Measurements from ENCODE around the gene PSMC5.
"Not testable (repeated sequence)": the region's sequence is repeated elsewhere in the genome, so short reads cannot be mapped to it uniquely, and the experiment has no call there.

The PSMC5 gene

GRCh38 chr17:63874061-63874626 is 46.9 kb downstream of the PSMC5 start:
- not testable (repeated sequence) for H2BK12ac ChIP-seq (ENCODE audit: low read length in 2 of 2); H2BK15ac ChIP-seq (ENCODE audit: low read depth, poor library complexity, severe bottlenecking); H3K4ac ChIP-seq (ENCODE audit: low read depth in 1 of 2, low read length in 2 of 2); H3K14ac ChIP-seq (ENCODE audit: low read length in 2 of 2); H3K9ac ChIP-seq (ENCODE audit: low read length); H3K4me1 ChIP-seq (ENCODE audit: control insufficient read depth, insufficient read depth, low read depth, low read length); H3K79me1 ChIP-seq (replicated peaks; ENCODE audit: low read length, poor library complexity, severe bottlenecking); H3K4me2 ChIP-seq (ENCODE audit: low read length, poor library complexity, severe bottlenecking); H3K23ac ChIP-seq (ENCODE audit: low read length in 2 of 2); H3K27ac ChIP-seq (ENCODE audit: low read length, poor library complexity, severe bottlenecking); H2AK5ac ChIP-seq (ENCODE audit: low read length, severe bottlenecking); H3K4me3 ChIP-seq (ENCODE audit: insufficient read depth in 1 of 2, low read depth in 1 of 2, low read length in 2 of 2); H4K8ac ChIP-seq (ENCODE audit: low read length); H2AFZ ChIP-seq (ENCODE audit: low read depth, low read length); H2BK120ac ChIP-seq (ENCODE audit: low read depth, low read length); DNase-seq; H2BK5ac ChIP-seq (ENCODE audit: low read depth, low read length, poor library complexity, severe bottlenecking); H4K91ac ChIP-seq (ENCODE audit: low read length); H3K36me3 ChIP-seq (ENCODE audit: control insufficient read depth in 1 of 2, insufficient read depth in 2 of 2, low read depth in 1 of 2, low read length in 2 of 2); H3K9me3 ChIP-seq (ENCODE audit: control insufficient read depth, low read length); H3K18ac ChIP-seq (ENCODE audit: low read depth in 1 of 2, low read length in 2 of 2)
- 70% methylated on average over 3 of the region's 8 CpGs for WGBS
- H3K27me3 ChIP-seq (ENCODE audit: control insufficient read depth in 1 of 2, insufficient read depth in 1 of 2, low read length in 2 of 2): peaks cover 0 to 11% of the 10 kb centered on the region in 2 experiments

- not testable (repeated sequence) for H3K9me3 ChIP-seq (ENCODE audit: control insufficient read depth, low read length); H3K4ac ChIP-seq (ENCODE audit: low read depth in 1 of 2, low read length in 2 of 2); H4K91ac ChIP-seq (ENCODE audit: low read length); DNase-seq; H2BK12ac ChIP-seq (ENCODE audit: low read length in 2 of 2); H3K4me3 ChIP-seq (ENCODE audit: insufficient read depth in 1 of 2, low read depth in 1 of 2, low read length in 2 of 2); H3K23ac ChIP-seq (ENCODE audit: low read length in 2 of 2); H2BK5ac ChIP-seq (ENCODE audit: low read depth, low read length, poor library complexity, severe bottlenecking); H3K14ac ChIP-seq (ENCODE audit: low read length in 2 of 2); H3K9ac ChIP-seq (ENCODE audit: low read length); H3K79me1 ChIP-seq (replicated peaks; ENCODE audit: low read length, poor library complexity, severe bottlenecking); H3K27ac ChIP-seq (ENCODE audit: low read length, poor library complexity, severe bottlenecking); H2AK5ac ChIP-seq (ENCODE audit: low read length, severe bottlenecking); H3K4me2 ChIP-seq (ENCODE audit: low read length, poor library complexity, severe bottlenecking); H3K18ac ChIP-seq (ENCODE audit: low read depth in 1 of 2, low read length in 2 of 2); H3K4me1 ChIP-seq (ENCODE audit: control insufficient read depth, insufficient read depth, low read depth, low read length); H3K36me3 ChIP-seq (ENCODE audit: control insufficient read depth in 1 of 2, insufficient read depth in 2 of 2, low read depth in 1 of 2, low read length in 2 of 2); H2BK120ac ChIP-seq (ENCODE audit: low read depth, low read length); H2BK15ac ChIP-seq (ENCODE audit: low read depth, poor library complexity, severe bottlenecking); H2AFZ ChIP-seq (ENCODE audit: low read depth, low read length); H4K8ac ChIP-seq (ENCODE audit: low read length)
- peaks cover 0 to 17% of the 10 kb centered on the region in 2 experiments for H3K27me3 ChIP-seq (ENCODE audit: control insufficient read depth in 1 of 2, insufficient read depth in 1 of 2, low read length in 2 of 2)
- WGBS: 87% methylated on average over 3 of the region's 6 CpGs
Observed at GRCh38 chr17:63874693-63875092, 47.5 kb downstream of the PSMC5 start.

GRCh38 chr17:63878413-63878812 is 51.2 kb downstream of the PSMC5 start:
- H3K4me1 ChIP-seq (ENCODE audit: control insufficient read depth, insufficient read depth, low read depth, low read length); H3K9me3 ChIP-seq (ENCODE audit: control insufficient read depth, low read length); H2BK12ac ChIP-seq (ENCODE audit: low read length in 2 of 2); H3K9ac ChIP-seq (ENCODE audit: low read length); H3K4me3 ChIP-seq (ENCODE audit: insufficient read depth in 1 of 2, low read depth in 1 of 2, low read length in 2 of 2); H3K4ac ChIP-seq (ENCODE audit: low read depth in 1 of 2, low read length in 2 of 2); H2BK120ac ChIP-seq (ENCODE audit: low read depth, low read length); H2AFZ ChIP-seq (ENCODE audit: low read depth, low read length); H4K91ac ChIP-seq (ENCODE audit: low read length); H3K4me2 ChIP-seq (ENCODE audit: low read length, poor library complexity, severe bottlenecking); H2BK15ac ChIP-seq (ENCODE audit: low read depth, poor library complexity, severe bottlenecking); H3K27ac ChIP-seq (ENCODE audit: low read length, poor library complexity, severe bottlenecking); H3K18ac ChIP-seq (ENCODE audit: low read depth in 1 of 2, low read length in 2 of 2); H3K23ac ChIP-seq (ENCODE audit: low read length in 2 of 2); H2BK5ac ChIP-seq (ENCODE audit: low read depth, low read length, poor library complexity, severe bottlenecking); DNase-seq; H4K8ac ChIP-seq (ENCODE audit: low read length); H2AK5ac ChIP-seq (ENCODE audit: low read length, severe bottlenecking); H3K79me1 ChIP-seq (replicated peaks; ENCODE audit: low read length, poor library complexity, severe bottlenecking); H3K14ac ChIP-seq (ENCODE audit: low read length in 2 of 2); H3K36me3 ChIP-seq (ENCODE audit: control insufficient read depth in 1 of 2, insufficient read depth in 2 of 2, low read depth in 1 of 2, low read length in 2 of 2): not testable (repeated sequence)
- peaks cover 9 to 31% of the 10 kb centered on the region in 2 experiments for H3K27me3 ChIP-seq (ENCODE audit: control insufficient read depth in 1 of 2, insufficient read depth in 1 of 2, low read length in 2 of 2)
- WGBS: 91% methylated on average over 9 of the region's 9 CpGs

GRCh38 chr17:63880706-63881105 is 53.5 kb downstream of the PSMC5 start:
- Histone ChIP-seq H3K4me3 (ENCODE audit: insufficient read depth in 1 of 2, low read depth in 1 of 2, low read length in 2 of 2) (no peak overlapping the region), H3K4me1 (ENCODE audit: control insufficient read depth, insufficient read depth, low read depth, low read length) (no peaks in the 10 kb centered on the region), H3K27me3 (ENCODE audit: control insufficient read depth in 1 of 2, insufficient read depth in 1 of 2, low read length in 2 of 2) (peaks cover 9 to 38% of the 10 kb centered on the region in 2 experiments), H3K79me1 (replicated peaks; ENCODE audit: low read length, poor library complexity, severe bottlenecking) (no peaks in the 10 kb centered on the region), H3K9me3 (ENCODE audit: control insufficient read depth, low read length) (no peaks in the 10 kb centered on the region), H2AFZ (ENCODE audit: low read depth, low read length) (no peak overlapping the region), H2AK5ac (ENCODE audit: low read length, severe bottlenecking) (no peak overlapping the region), H2BK5ac (ENCODE audit: low read depth, low read length, poor library complexity, severe bottlenecking) (no peak overlapping the region), H3K4ac (ENCODE audit: low read depth in 1 of 2, low read length in 2 of 2) (no peak overlapping the region), H4K8ac (ENCODE audit: low read length) (no peak overlapping the region), H3K14ac (ENCODE audit: low read length in 2 of 2) (no peak overlapping the region), H2BK120ac (ENCODE audit: low read depth, low read length) (no peak overlapping the region), H3K9ac (ENCODE audit: low read length) (no peak overlapping the region), H3K27ac (ENCODE audit: low read length, poor library complexity, severe bottlenecking) (no peak overlapping the region), H3K36me3 (ENCODE audit: control insufficient read depth in 1 of 2, insufficient read depth in 2 of 2, low read depth in 1 of 2, low read length in 2 of 2) (no peaks in the 10 kb centered on the region), H2BK12ac (ENCODE audit: low read length in 2 of 2) (no peak overlapping the region), H2BK15ac (ENCODE audit: low read depth, poor library complexity, severe bottlenecking) (no peak overlapping the region), H3K18ac (ENCODE audit: low read depth in 1 of 2, low read length in 2 of 2) (no peak overlapping the region), H4K91ac (ENCODE audit: low read length) (no peak overlapping the region), H3K23ac (ENCODE audit: low read length in 2 of 2) (no peak overlapping the region), H3K4me2 (ENCODE audit: low read length, poor library complexity, severe bottlenecking) (no peak overlapping the region)
- DNase-seq: no peak
- WGBS: 87% methylated on average over 12 of the region's 12 CpGs

Measured in mesenchymal stem cell (in vitro differentiated cells and primary cell).